ENCODE measurements around the gene COA3.
A peak's percentile ranks its signal among the peaks of the same experiment; 100 is the strongest.

COA3 gene, protein sequence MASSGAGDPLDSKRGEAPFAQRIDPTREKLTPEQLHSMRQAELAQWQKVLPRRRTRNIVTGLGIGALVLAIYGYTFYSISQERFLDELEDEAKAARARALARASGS

GRCh38 chr17:42798383-42799380, at the start of gene COA3, which contains the start of gene CNTD1:
COA3 (minus strand) TSS chr17:42798704; CDS start chr17:42798681, 23 bp downstream.
CNTD1 (plus strand) TSS chr17:42798861; CDS start chr17:42799068, 207 bp downstream.
- H3K9ac ChIP-seq (ENCODE audit: low read length) = peak within 1 kb of the TSS; percentile 57
- no peaks in the 10 kb centered on the region for H3K9me2 ChIP-seq (replicated peaks; ENCODE audit: insufficient read depth, low read length)
- no peaks in the 10 kb centered on the region for H3K79me2 ChIP-seq (ENCODE audit: insufficient read depth, low read length)
- H3F3A ChIP-seq (ENCODE audit: insufficient read depth) = no peaks in the 10 kb centered on the region
- no peak within 1 kb of the TSS for H3K27ac ChIP-seq (ENCODE audit: low read depth, low read length)
- peak within 1 kb of the TSS; percentile 60 for H3K4me3 ChIP-seq (ENCODE audit: insufficient read depth, low read length, poor library complexity, severe bottlenecking)
- no peaks in the 10 kb centered on the region for H3K27me3 ChIP-seq (ENCODE audit: low read length)
- no peaks in the 10 kb centered on the region for H4K20me1 ChIP-seq (ENCODE audit: low read depth, low read length)
- no peaks in the 10 kb centered on the region for H3K36me3 ChIP-seq (ENCODE audit: low read length)
- H3K4me2 ChIP-seq (ENCODE audit: low read depth, low read length, poor library complexity, severe bottlenecking) = peak within 1 kb of the TSS; percentile 76
- no peak for TF ChIP-seq EZH2phosphoT487 (conservative IDR thresholded peaks at IDR 0.05; ENCODE audit: low read length)
- no peak for TF ChIP-seq CTCF (IDR thresholded peaks at IDR 0.05; ENCODE audit: insufficient read depth, low read length, poor library complexity, severe bottlenecking)
- no peaks in the 10 kb centered on the region for H3K9me3 ChIP-seq (ENCODE audit: insufficient read depth, low read length)
- H2AFZ ChIP-seq (ENCODE audit: low read depth, low read length, severe bottlenecking) = peak within 1 kb of the TSS; percentile 85

- H4K20me1 ChIP-seq (ENCODE audit: low read depth, low read length) = no peaks in the 10 kb centered on the region
- H3K9me2 ChIP-seq (replicated peaks; ENCODE audit: insufficient read depth, low read length) = no peaks in the 10 kb centered on the region
- H3K4me3 ChIP-seq (ENCODE audit: insufficient read depth, low read length, poor library complexity, severe bottlenecking) = no peak overlapping the region
- no peaks in the 10 kb centered on the region for H3K27me3 ChIP-seq (ENCODE audit: low read length)
- no peak overlapping the region for H2AFZ ChIP-seq (ENCODE audit: low read depth, low read length, severe bottlenecking)
- TF ChIP-seq EZH2phosphoT487 (conservative IDR thresholded peaks at IDR 0.05; ENCODE audit: low read length) (no peak), CTCF (IDR thresholded peaks at IDR 0.05; ENCODE audit: insufficient read depth, low read length, poor library complexity, severe bottlenecking) (no peak)
- H3K9ac ChIP-seq (ENCODE audit: low read length) = no peak overlapping the region
- peaks cover 4% of the 10 kb centered on the region; the same call in 1 of the 2 replicates for H3K36me3 ChIP-seq (ENCODE audit: low read length)
- no peaks in the 10 kb centered on the region for H3F3A ChIP-seq (ENCODE audit: insufficient read depth)
- no peak overlapping the region for H3K27ac ChIP-seq (ENCODE audit: low read depth, low read length)
- H3K4me2 ChIP-seq (ENCODE audit: low read depth, low read length, poor library complexity, severe bottlenecking) = no peak overlapping the region
- H3K79me2 ChIP-seq (ENCODE audit: insufficient read depth, low read length) = no peaks in the 10 kb centered on the region
- H3K9me3 ChIP-seq (ENCODE audit: insufficient read depth, low read length) = no peaks in the 10 kb centered on the region
Measured at GRCh38 chr17:42848093-42848492, 49.6 kb upstream of the COA3 start.

DNA sequence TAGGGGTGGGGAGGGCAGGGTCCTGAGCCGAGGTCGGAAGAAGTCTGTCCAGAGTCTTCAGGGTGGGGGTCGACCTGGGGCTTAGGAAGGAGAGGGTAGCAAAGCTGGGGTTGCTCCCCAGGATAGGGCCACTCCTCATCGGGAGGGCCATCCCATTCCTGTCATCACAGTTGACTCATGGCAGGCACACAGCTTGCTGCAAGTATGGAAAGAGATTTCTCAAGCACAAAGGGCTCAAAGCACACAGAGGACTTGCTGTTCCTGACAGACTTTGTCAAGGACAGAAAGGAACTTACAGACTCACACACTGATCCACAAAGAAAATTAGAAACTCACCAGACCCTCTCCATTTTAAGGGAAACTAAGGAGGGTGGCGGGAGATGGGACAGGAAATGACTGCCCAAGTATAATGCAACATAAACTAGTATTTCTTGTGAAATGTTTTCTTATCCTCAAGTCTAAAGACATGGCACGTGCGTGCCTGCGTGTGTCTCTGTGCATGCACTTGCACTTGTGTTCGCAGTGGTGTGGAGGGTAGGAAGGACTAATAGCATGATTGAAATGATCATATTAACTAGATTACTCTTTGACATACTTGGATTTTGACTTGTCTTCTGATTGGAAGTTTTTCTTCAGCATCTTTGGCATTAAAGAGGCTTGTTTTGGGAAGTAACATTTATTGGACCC, 48.2 kb upstream of the COA3 start:
- Histone ChIP-seq H2AFZ (ENCODE audit: low read depth, low read length, severe bottlenecking) (no peak overlapping the region), H3K27ac (ENCODE audit: low read depth, low read length) (no peak overlapping the region), H3K4me3 (ENCODE audit: insufficient read depth, low read length, poor library complexity, severe bottlenecking) (no peak overlapping the region), H3K36me3 (ENCODE audit: low read length) (peaks cover 4% of the 10 kb centered on the region; the same call in 1 of the 2 replicates), H3K9me2 (replicated peaks; ENCODE audit: insufficient read depth, low read length) (no peaks in the 10 kb centered on the region), H3K4me2 (ENCODE audit: low read depth, low read length, poor library complexity, severe bottlenecking) (no peak overlapping the region), H3K27me3 (ENCODE audit: low read length) (no peaks in the 10 kb centered on the region), H3F3A (ENCODE audit: insufficient read depth) (no peaks in the 10 kb centered on the region), H4K20me1 (ENCODE audit: low read depth, low read length) (no peaks in the 10 kb centered on the region), H3K79me2 (ENCODE audit: insufficient read depth, low read length) (no peaks in the 10 kb centered on the region), H3K9ac (ENCODE audit: low read length) (no peak overlapping the region), H3K9me3 (ENCODE audit: insufficient read depth, low read length) (no peaks in the 10 kb centered on the region)
- TF ChIP-seq EZH2phosphoT487 (conservative IDR thresholded peaks at IDR 0.05; ENCODE audit: low read length) (no peak), CTCF (IDR thresholded peaks at IDR 0.05; ENCODE audit: insufficient read depth, low read length, poor library complexity, severe bottlenecking) (no peak)

Data from SU-DHL-6 (cell line).